GM12878 (cell line): ENCODE measurements around the gene SIM1. TPM values are rescaled to one million over a fixed set of nuclear protein-coding genes. Genes with fewer than 3 reads are reported as not detected.

Source experiments
- ATAC-seq: fragments of 200-7000 bp; cut with Tn5 transposase; 3 replicates; pipeline ENCODE4 v1.9.1; 2020; ENCODE audit warnings: mild to moderate bottlenecking, moderate library complexity
- BruUV-seq: library from RNA; stranded (reverse); fragments of 400-500 nt; replicated peaks from 2 replicates; lab custom pipeline; 2021; lab: Mats Ljungman, UMichigan
- CTCF ChIA-PET: fragments of 300-600 bp; sonication (Branson Sonifier 250); formaldehyde crosslinking; extraction: SDS; loops from one replicate; lab custom pipeline; 2021; ENCODE audit warnings: inconsistent platforms; lab: Yijun Ruan, JAX
- POLR2A ChIA-PET: fragments of 350-600 bp; formaldehyde crosslinking; extraction: SDS; loops from one replicate; lab custom pipeline; 2021; ENCODE audit warnings: inconsistent platforms; lab: Charles Lee
- RAD21 ChIA-PET: fragments of 300-600 bp; sonication (Branson Sonifier 250); formaldehyde crosslinking; loops from one replicate; lab custom pipeline; 2023; ENCODE audit warnings: antibody characterized with exemption; ENCODE audit not compliant: unreplicated experiment; lab: Charles Lee
- SMC1A ChIA-PET: fragments of 300-600 bp; sonication (Branson Sonifier 250); formaldehyde crosslinking; loops from one replicate; lab custom pipeline; 2023; ENCODE audit not compliant: unreplicated experiment, uncharacterized antibody; lab: Charles Lee
- DNase-seq: peaks from one replicate; pipeline ENCODE4 v3.0.0-alpha.2; 2011; ENCODE audit warnings: low read depth, low spot score
- FAIRE-seq: peaks from 3 replicates; lab custom pipeline; 2011; peaks lifted over from hg19 to GRCh38; lab: Jason Lieb, UNC
- H2AFZ ChIP-seq: 2 replicates; pipeline ENCODE4 v1.6.0; 2011; ENCODE audit warnings: low read depth, low read length, control low read depth; ENCODE audit not compliant: control insufficient read depth
- H3K27ac ChIP-seq: 2 replicates; pipeline ENCODE4 v1.5.1; 2011; ENCODE audit warnings: control low read depth; ENCODE audit not compliant: control insufficient read depth, insufficient read depth
- H3K27me3 ChIP-seq, 2 experiments: replicated peaks in 1 of 2; 2 replicates each; pipeline versions ENCODE4 v1.6.0 to v1.6.1; 2011; ENCODE audit warnings: low read length in 1 of 2; ENCODE audit not compliant: control insufficient read depth in 2 of 2, insufficient read depth in 2 of 2
- H3K36me3 ChIP-seq, 2 experiments: 2 replicates each; pipeline ENCODE4 v1.5.1; 2011; ENCODE audit warnings: low read length in 1 of 2; ENCODE audit not compliant: control insufficient read depth in 2 of 2, insufficient read depth in 2 of 2
- H3K4me1 ChIP-seq: 2 replicates; pipeline ENCODE4 v1.6.1; 2011; ENCODE audit warnings: mild to moderate bottlenecking, low read length, moderate library complexity, mixed read lengths; ENCODE audit not compliant: control insufficient read depth, insufficient read depth
- H3K4me2 ChIP-seq: 2 replicates; pipeline ENCODE4 v1.6.0; 2011; ENCODE audit warnings: control low read depth; ENCODE audit not compliant: control insufficient read depth, insufficient read depth
- H3K4me3 ChIP-seq: fragments of 200-600 bp; sonication (generic); 2 replicates; pipeline ENCODE4 v1.5.1; 2016
- H3K79me2 ChIP-seq: 2 replicates; pipeline ENCODE4 v1.6.0; 2011; ENCODE audit warnings: low read length; ENCODE audit not compliant: control insufficient read depth, insufficient read depth
- H3K9ac ChIP-seq: 2 replicates; pipeline ENCODE4 v1.8.0; 2011; ENCODE audit warnings: low read length, control low read depth, mixed read lengths; ENCODE audit not compliant: control insufficient read depth, insufficient read depth
- H3K9me3 ChIP-seq: replicated peaks from 3 replicates; pipeline ENCODE4 v1.5.1; 2011; ENCODE audit warnings: mild to moderate bottlenecking, low read length; ENCODE audit not compliant: control insufficient read depth, insufficient read depth
- H4K20me1 ChIP-seq: 2 replicates; pipeline ENCODE4 v1.6.0; 2011; ENCODE audit not compliant: control insufficient read depth, insufficient read depth
- FOXK2 ChIP-seq: fragments of 450-650 bp; IDR thresholded peaks from 2 replicates; pipeline ENCODE4 v1.6.1; 2017; ENCODE audit warnings: mild to moderate bottlenecking, moderate library complexity
- KDM1A ChIP-seq: fragments of 200-600 bp; sonication (generic); IDR thresholded peaks from 2 replicates; pipeline ENCODE4 v1.6.1; 2016; ENCODE audit warnings: borderline replicate concordance
- MEF2B ChIP-seq: fragments of 450-650 bp; IDR thresholded peaks from 2 replicates; pipeline ENCODE4 v1.6.1; 2018; ENCODE audit warnings: mild to moderate bottlenecking, moderate library complexity; ENCODE audit not compliant: partially characterized antibody, poor library complexity, severe bottlenecking
- MYB ChIP-seq: fragments of 150-350 bp; IDR thresholded peaks from 2 replicates; pipeline ENCODE4 v1.6.1; 2014; ENCODE audit warnings: mild to moderate bottlenecking, low read depth, low read length, borderline replicate concordance
- NFYA ChIP-seq: IDR thresholded peaks from 2 replicates; pipeline ENCODE4 v1.6.1; 2011; ENCODE audit warnings: low read depth, mild to moderate bottlenecking, low read length, improper control_type of control experiment, borderline replicate concordance
- RAD51 ChIP-seq: fragments of 450-650 bp; IDR thresholded peaks from 2 replicates; pipeline ENCODE4 v1.6.1; 2016; ENCODE audit warnings: moderate library complexity, mild to moderate bottlenecking, inconsistent platforms
- SREBF1 ChIP-seq: IDR thresholded peaks from 2 replicates; pipeline ENCODE4 v1.6.1; 2012; ENCODE audit warnings: mild to moderate bottlenecking, low read length
- TAF1 ChIP-seq: IDR thresholded peaks from 2 replicates; pipeline ENCODE4 v1.6.1; 2011; ENCODE audit warnings: mild to moderate bottlenecking, low read depth, low read length, borderline replicate concordance
- WGBS: methylation state at CpG from one replicate; pipeline ENCODE4 v1.1.6; 2016; ENCODE audit warnings: low lambda C conversion rate; ENCODE audit not compliant: insufficient replicate concordance, insufficient coverage; ENCODE audit errors: missing lambda C conversion rate; 5-methylcytosine and 5-hydroxymethylcytosine counted together
- in situ Hi-C: fragments of 300-500 bp; cut with MboI; formaldehyde crosslinking; loops from 9 replicates; pipeline ENCODE4 v1.14.3; 2018; ENCODE audit warnings: mixed read lengths
- intact Hi-C: fragments of 100-400 bp; cut with micrococcal nuclease; formaldehyde crosslinking; loops from one replicate; pipeline ENCODE4 v1.14.2; 2022; ENCODE audit not compliant: unreplicated experiment
- polyA plus RNA-seq, 11 experiments: library from polyadenylated mRNA; depleted of rRNA in 4 of 11; unstranded in 6 of 11; stranded (reverse) in 5 of 11; fragments of >200 nt; fragmentation: Nextera tagmentation in 4 of 11; fragmentation: Illumina TruSeq in 1 of 11; extraction: Ambion mirVana in 4 of 11; extraction: Trizol in 1 of 11; gene quantifications; 1 replicate in 1 of 11; 2 replicates in 10 of 11; pipeline versions ENCODE4 v1.2.1 to v1.2.3, GENCODE V29; 2011 to 2016; ENCODE audit warnings: inconsistent platforms in 2 of 11, missing spikeins in 2 of 11, low read depth in 1 of 11
- total RNA-seq, 4 experiments: library from RNA; depleted of rRNA in 3 of 4; stranded (reverse); fragments of >200 nt in 3 of 4; fragmentation: Illumina TruSeq in 1 of 4; extraction: Trizol in 1 of 4; gene quantifications; 2 replicates each; pipeline versions ENCODE4 v1.2.1 to v1.2.3, GENCODE V29; 2013 to 2021
- TF ChIP-seq, protein P1 (sequence below): IDR thresholded peaks from 2 replicates; pipeline ENCODE4 v1.6.1; 2012; ENCODE audit warnings: low read depth, low read length, improper control_type of control experiment

Gene SIM1
- total and polyA plus RNA-seq, 10 of the 15 experiments (the other 5 are each of a cell fraction or from before 2014, with no cell fraction given) = not detected

DNA sequence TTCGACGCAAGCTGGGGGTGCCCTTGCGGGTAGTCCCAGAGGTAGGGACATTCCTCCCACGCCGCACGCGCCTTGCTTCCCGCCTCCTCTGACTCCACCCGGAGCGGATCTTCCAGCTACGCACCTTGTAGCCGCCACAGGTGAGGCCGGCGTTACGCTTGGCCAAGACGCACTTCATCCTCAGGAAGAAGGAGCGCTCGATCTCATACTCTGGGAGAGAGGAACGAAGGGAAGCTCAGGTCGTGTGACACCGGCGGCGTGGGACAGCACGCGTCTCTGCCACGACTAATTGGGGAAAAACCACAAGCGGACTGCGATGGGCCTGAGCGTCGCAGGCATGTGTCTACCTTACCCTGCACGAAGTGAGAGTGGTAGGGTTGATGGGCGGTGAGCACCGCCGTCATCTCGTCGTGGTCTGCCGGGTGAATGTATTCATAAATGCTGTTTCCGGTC lies 15.5 kb downstream of the SIM1 start (continued):
- TF ChIP-seq TAF1 (no peak), RAD51 (no peak), KDM1A (no peak)

DNA sequence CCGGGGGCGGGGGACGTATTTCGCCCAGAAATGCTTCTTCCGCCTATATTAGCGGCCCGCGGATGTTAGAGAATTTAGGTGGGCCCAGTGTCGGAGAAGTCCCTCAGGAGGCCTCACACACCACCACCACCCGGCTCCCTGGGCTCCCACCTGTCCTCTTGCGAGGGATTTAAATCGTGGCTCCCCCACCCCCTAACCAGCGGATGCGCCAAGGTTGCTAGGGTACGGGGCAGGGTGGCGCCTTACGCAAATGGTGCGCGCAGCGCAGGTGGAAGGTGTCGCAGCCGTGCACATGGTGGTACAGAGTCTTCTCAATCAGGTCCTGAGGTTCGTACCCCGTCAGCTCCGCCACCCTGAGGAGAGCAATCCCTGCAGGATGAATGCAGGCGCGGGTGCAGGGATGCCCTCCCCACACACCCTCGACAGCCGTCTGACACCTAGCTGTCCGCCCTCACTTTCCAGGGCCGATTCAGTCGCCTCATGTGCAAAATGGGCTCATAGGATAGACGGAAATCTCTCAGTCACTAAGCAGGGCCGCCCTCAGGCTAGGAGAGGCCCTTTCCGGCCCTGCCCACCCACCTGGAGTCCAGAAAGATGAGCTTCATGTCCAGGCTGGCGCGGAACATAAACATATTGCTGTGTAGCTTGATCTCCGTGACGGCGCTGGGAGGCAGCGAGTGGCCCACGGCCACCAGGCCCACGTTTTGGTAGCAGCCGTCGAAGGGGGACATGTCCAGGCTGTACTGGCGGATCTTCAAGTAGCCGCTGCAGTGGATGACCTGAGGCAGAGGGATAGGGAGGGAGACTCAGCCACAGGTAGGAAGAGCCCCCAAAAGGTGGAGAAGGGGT lies 16.6 kb downstream of the SIM1 start:
- Histone ChIP-seq H3K27me3 (peaks cover 22 to 25% of the 10 kb centered on the region in 2 experiments), H3K4me3 (no peak overlapping the region), H3K4me2 (no peak overlapping the region), H2AFZ (no peak overlapping the region), H3K9me3 (no peaks in the 10 kb centered on the region; the same call in 1 of the 3 replicates), H3K36me3 (no peaks in the 10 kb centered on the region), H3K4me1 (no peaks in the 10 kb centered on the region), H4K20me1 (no peaks in the 10 kb centered on the region), H3K79me2 (no peaks in the 10 kb centered on the region), H3K9ac (no peak overlapping the region), H3K27ac (no peak overlapping the region)
- ChIA-PET RAD21 (interaction anchor here (0.8 kb wide), 1 partner anchor 13 kb away, joined by 3 read pairs; no protein-coding TSS in a partner anchor), SMC1A (no interaction called here), CTCF (no interaction called here), POLR2A (no interaction called here)
- DNase-seq (no peak), FAIRE-seq (no peak), ATAC-seq (no peak)
- in situ Hi-C loops (no loop called here), intact Hi-C loops (no loop called here)
- no TSS peak for BruUV-seq
- no peak for TF ChIP-seq SREBF1
- no peak for TF ChIP-seq MEF2B
- no peak for TF ChIP-seq MYB
- TF ChIP-seq NFYA = no peak
- no peak for TF ChIP-seq FOXK2
- TF ChIP-seq, protein P1, sequence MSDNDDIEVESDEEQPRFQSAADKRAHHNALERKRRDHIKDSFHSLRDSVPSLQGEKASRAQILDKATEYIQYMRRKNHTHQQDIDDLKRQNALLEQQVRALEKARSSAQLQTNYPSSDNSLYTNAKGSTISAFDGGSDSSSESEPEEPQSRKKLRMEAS = no peak
- WGBS = 57% methylated on average over 47 of the region's 47 CpGs
